B cell (primary cell): ENCODE measurements around the gene SCPEP1. TPM values are rescaled to one million over a fixed set of nuclear protein-coding genes. Genes with fewer than 3 reads are reported as not detected.

Experiments used
- ATAC-seq: fragments of 200-7000 bp; cut with Tn5 transposase; one replicate; pipeline ENCODE4 v1.10.0; 2021; ENCODE audit warnings: low read depth, mild to moderate bottlenecking, moderate number of reproducible peaks, moderate library complexity
- CTCF ChIA-PET: fragments of 350-600 bp; sonication (Branson Sonifier 250); formaldehyde crosslinking; loops from one replicate; lab custom pipeline; 2021; ENCODE audit warnings: antibody characterized with exemption, inconsistent platforms; lab: Charles Lee
- POLR2A ChIA-PET: fragments of 350-600 bp; sonication (Branson Sonifier 250); formaldehyde crosslinking; loops from one replicate; lab custom pipeline; 2021; ENCODE audit warnings: antibody characterized with exemption; lab: Charles Lee
- DNase-seq: peaks from one replicate; pipeline ENCODE4 v3.0.0; 2013
- H2AFZ ChIP-seq: 2 replicates; pipeline ENCODE4 v1.6.1; 2012; ENCODE audit warnings: mild to moderate bottlenecking, low read depth, low read length; ENCODE audit not compliant: insufficient read depth, poor library complexity, severe bottlenecking
- H3K27ac ChIP-seq, 2 donors: 1 replicate in 1 of 2; 2 replicates in 1 of 2; pipeline ENCODE4 v1.5.1; 2012 to 2013; ENCODE audit warnings: low read length in 2 of 2, mild to moderate bottlenecking in 2 of 2, moderate library complexity in 1 of 2
- H3K27me3 ChIP-seq, 4 experiments: fragments of 200-600 bp in 1 of 4; sonication (generic) in 1 of 4; replicated peaks in 1 of 4; 1 replicate in 2 of 4; 2 replicates in 2 of 4; pipeline versions ENCODE4 v1.6.1 to v1.7.0; 2013 to 2016; ENCODE audit warnings: low read length in 3 of 4, mild to moderate bottlenecking in 2 of 4, mixed read lengths in 1 of 4, moderate library complexity in 1 of 4; ENCODE audit not compliant: insufficient read depth in 4 of 4, control insufficient read depth in 3 of 4; ENCODE audit errors: control extremely low read depth in 1 of 4
- H3K36me3 ChIP-seq, 2 experiments: replicated peaks in 1 of 2; 1 replicate in 1 of 2; 2 replicates in 1 of 2; pipeline versions ENCODE4 v1.6.1 to v1.7.1; 2013; ENCODE audit warnings: low read length in 1 of 2; ENCODE audit not compliant: insufficient read depth in 2 of 2, control insufficient read depth in 1 of 2; ENCODE audit errors: control extremely low read depth in 1 of 2, extremely low read depth in 1 of 2
- H3K4me1 ChIP-seq, 2 donors: fragments of 200-600 bp in 1 of 2; sonication (generic) in 1 of 2; 1 replicate in 1 of 2; 2 replicates in 1 of 2; pipeline versions ENCODE4 v1.5.1 to v1.6.1; 2013 to 2017; ENCODE audit warnings: low read length in 2 of 2; ENCODE audit not compliant: control insufficient read depth in 2 of 2, insufficient read depth in 2 of 2
- H3K4me2 ChIP-seq: replicated peaks from 2 replicates; pipeline ENCODE3; 2012; ENCODE audit warnings: mild to moderate bottlenecking, low read depth, low read length; ENCODE audit not compliant: poor library complexity, severe bottlenecking
- H3K4me3 ChIP-seq, 5 experiments: fragments of 200-600 bp in 1 of 5; sonication (generic) in 1 of 5; 1 replicate in 3 of 5; 2 replicates in 2 of 5; pipeline versions ENCODE4 v1.5.1 to v1.7.0; 2011 to 2016; ENCODE audit warnings: low read length in 4 of 5, mild to moderate bottlenecking in 4 of 5, low read depth in 2 of 5, control low read depth in 1 of 5, moderate library complexity in 1 of 5; ENCODE audit not compliant: insufficient read depth in 1 of 5; ENCODE audit errors: control extremely low read depth in 1 of 5, extremely low read depth in 1 of 5
- H3K79me2 ChIP-seq: fragments of 200-600 bp; sonication (generic); one replicate; pipeline ENCODE4 v1.6.0; 2016; ENCODE audit warnings: low read length; ENCODE audit not compliant: control insufficient read depth, insufficient read depth
- H3K9ac ChIP-seq: fragments of 200-600 bp; sonication (generic); 2 replicates; pipeline ENCODE4 v1.6.1; 2017; ENCODE audit warnings: mild to moderate bottlenecking, low read length, moderate library complexity
- H3K9me3 ChIP-seq, 3 donors: one replicate each; pipeline versions ENCODE4 v1.6.1 to v1.7.1; 2013; ENCODE audit warnings: low read length in 2 of 3; ENCODE audit not compliant: control insufficient read depth in 2 of 3, insufficient read depth in 1 of 3; ENCODE audit errors: control extremely low read depth in 1 of 3
- H4K20me1 ChIP-seq: 2 replicates; pipeline ENCODE4 v1.6.0; 2012; ENCODE audit warnings: mild to moderate bottlenecking, low read length; ENCODE audit not compliant: insufficient read depth, control insufficient read depth, poor library complexity, severe bottlenecking
- H3K27ac Mint-ChIP-seq: one replicate; pipeline ENCODE4 v1.8.0; 2021; ENCODE audit warnings: mixed read lengths
- H3K27me3 Mint-ChIP-seq: one replicate; pipeline ENCODE4 v1.8.0; 2021; ENCODE audit warnings: mixed read lengths
- H3K4me1 Mint-ChIP-seq: one replicate; pipeline ENCODE4 v1.8.0; 2021; ENCODE audit warnings: mixed read lengths
- H3K4me3 Mint-ChIP-seq: one replicate; pipeline ENCODE4 v1.8.0; 2021; ENCODE audit warnings: mixed read lengths
- H3K9me3 Mint-ChIP-seq: one replicate; pipeline ENCODE4 v1.8.0; 2022; ENCODE audit warnings: mixed read lengths; ENCODE audit not compliant: insufficient read depth
- EZH2 ChIP-seq: IDR thresholded peaks from 2 replicates; pipeline ENCODE4 v1.6.1; 2012; ENCODE audit warnings: borderline replicate concordance, low read depth, mild to moderate bottlenecking, moderate library complexity, low read length; ENCODE audit not compliant: insufficient read depth, poor library complexity, severe bottlenecking
- WGBS: methylation state at CpG from one replicate; pipeline ENCODE4 v1.1.5; 2013; ENCODE audit warnings: missing lambda C conversion rate; ENCODE audit not compliant: insufficient coverage; 5-methylcytosine and 5-hydroxymethylcytosine counted together
- intact Hi-C: fragments of 100-400 bp; cut with micrococcal nuclease; formaldehyde crosslinking; loops from one replicate; pipeline ENCODE4 v1.10.0; 2022
- polyA plus RNA-seq: library from polyadenylated mRNA; depleted of rRNA; stranded (reverse); fragments of >200 nt; gene quantifications from 2 replicates; pipeline ENCODE4 v1.2.3, GENCODE V29; 2012
- total RNA-seq, 2 donors: library from RNA; stranded (reverse); fragments of 120-200 nt in 1 of 2; gene quantifications; 1 replicate in 1 of 2; 2 replicates in 1 of 2; pipeline versions ENCODE4 v1.2.3 to v1.2.4, GENCODE V29; 2013 to 2022
- TF ChIP-seq, protein P1 (sequence below): fragments of 200-600 bp; IDR thresholded peaks from one replicate; pipeline ENCODE4 v1.8.0; 2022; ENCODE audit warnings: antibody characterized with exemption, mild to moderate bottlenecking

The SCPEP1 gene
- total and polyA plus RNA-seq, 2 donors (not counting 1 experiment from before 2014, with no cell fraction given): 66.6 to 121 TPM

DNA sequence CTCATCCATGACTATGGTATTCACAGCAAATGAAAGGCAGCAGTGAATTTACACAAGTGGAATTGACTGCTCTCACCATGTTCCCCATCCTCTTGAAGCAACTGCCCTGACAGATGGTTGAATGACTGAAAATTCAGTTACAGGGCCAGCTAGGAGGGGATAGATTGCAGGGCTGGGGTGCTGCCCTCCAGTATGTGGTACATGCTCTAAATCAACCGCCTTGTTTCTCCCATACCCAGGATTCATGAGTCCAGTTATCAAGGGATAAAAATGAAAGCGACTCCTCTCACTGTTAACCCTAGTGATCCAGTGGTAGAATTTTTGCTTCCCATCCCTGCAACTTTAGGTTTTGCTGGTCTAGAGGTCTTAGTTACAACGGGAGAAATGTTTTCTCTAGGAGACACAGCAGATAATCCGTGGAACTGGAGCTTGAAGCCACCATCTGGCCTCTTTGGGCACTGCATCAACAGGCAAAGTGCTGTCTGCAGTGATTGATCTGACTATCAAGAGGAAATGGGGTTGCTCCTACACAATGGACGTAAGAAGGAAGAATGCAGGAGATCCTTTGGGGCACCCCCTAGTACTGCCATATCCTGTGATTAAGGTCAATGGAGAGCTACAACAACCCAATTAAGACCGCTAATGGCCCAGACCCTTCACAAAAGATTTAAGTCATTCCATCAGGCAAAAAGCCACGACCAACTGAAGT is 32.0 kb downstream of the SCPEP1 start:
- CTCF ChIA-PET: interaction anchor here (0.8 to 3.4 kb wide), 8 partner anchors 11 to 190 kb away, joined by 3 to 13 read pairs (median 3); partner anchors contain the start of gene SCPEP1
- Mint-ChIP-seq H3K9me3 (no peaks in the 10 kb centered on the region), H3K4me1 (peaks cover 39% of the 10 kb centered on the region), H3K4me3 (peak overlapping the region; percentile 49), H3K27ac (peak overlapping the region; percentile 32), H3K27me3 (no peaks in the 10 kb centered on the region)
- H3K27ac ChIP-seq: no peak overlapping the region
- H3K9ac ChIP-seq: peak overlapping the region; percentile 49
- H2AFZ ChIP-seq: peak overlapping the region; percentile 77
- H3K79me2 ChIP-seq: no peaks in the 10 kb centered on the region
- peaks cover 20 to 21% of the 10 kb centered on the region in 2 donors for H3K4me1 ChIP-seq
- no peaks in the 10 kb centered on the region for H3K27me3 ChIP-seq
- DNase-seq (peak; percentile 72), ATAC-seq (peak; percentile 57)
- WGBS: 32% methylated on average over 5 of the region's 7 CpGs
- H3K4me3 ChIP-seq: peak overlapping the region in 3 of 5 experiments; percentile 41 to 54 (median 50)
- intact Hi-C loops: loop anchor here (10.0 kb wide), 1 partner anchor 245 kb away; the partner anchor contains the start of gene MSI2
- POLR2A ChIA-PET: no interaction called here
- no peaks in the 10 kb centered on the region for H3K36me3 ChIP-seq
- no peaks in the 10 kb centered on the region for H3K9me3 ChIP-seq
- peak overlapping the region; percentile 67 for H3K4me2 ChIP-seq
- H4K20me1 ChIP-seq: no peaks in the 10 kb centered on the region
- TF ChIP-seq EZH2: no peak
- TF ChIP-seq, protein P1, sequence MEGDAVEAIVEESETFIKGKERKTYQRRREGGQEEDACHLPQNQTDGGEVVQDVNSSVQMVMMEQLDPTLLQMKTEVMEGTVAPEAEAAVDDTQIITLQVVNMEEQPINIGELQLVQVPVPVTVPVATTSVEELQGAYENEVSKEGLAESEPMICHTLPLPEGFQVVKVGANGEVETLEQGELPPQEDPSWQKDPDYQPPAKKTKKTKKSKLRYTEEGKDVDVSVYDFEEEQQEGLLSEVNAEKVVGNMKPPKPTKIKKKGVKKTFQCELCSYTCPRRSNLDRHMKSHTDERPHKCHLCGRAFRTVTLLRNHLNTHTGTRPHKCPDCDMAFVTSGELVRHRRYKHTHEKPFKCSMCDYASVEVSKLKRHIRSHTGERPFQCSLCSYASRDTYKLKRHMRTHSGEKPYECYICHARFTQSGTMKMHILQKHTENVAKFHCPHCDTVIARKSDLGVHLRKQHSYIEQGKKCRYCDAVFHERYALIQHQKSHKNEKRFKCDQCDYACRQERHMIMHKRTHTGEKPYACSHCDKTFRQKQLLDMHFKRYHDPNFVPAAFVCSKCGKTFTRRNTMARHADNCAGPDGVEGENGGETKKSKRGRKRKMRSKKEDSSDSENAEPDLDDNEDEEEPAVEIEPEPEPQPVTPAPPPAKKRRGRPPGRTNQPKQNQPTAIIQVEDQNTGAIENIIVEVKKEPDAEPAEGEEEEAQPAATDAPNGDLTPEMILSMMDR: peak; percentile 81

DNA sequence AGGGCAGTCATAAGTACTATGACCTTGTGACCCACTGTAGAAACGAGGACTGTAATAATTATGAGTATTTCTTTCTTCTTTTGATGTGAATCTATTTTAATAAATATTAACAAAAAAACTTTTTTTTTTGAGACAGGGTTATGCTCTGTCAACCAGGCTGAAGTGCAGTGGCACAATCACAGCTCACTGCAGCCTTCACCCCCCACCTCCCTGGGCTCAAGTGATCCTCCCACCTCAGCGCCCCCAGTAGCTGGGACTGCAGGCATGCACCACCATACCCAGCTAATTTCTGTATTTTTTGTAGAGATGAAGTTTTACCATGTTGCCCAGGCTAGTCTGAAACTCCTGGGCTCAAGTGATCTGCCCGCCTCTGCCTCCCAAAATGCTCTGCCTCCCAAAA is 32.6 kb downstream of the SCPEP1 start:
- Histone ChIP-seq H3K36me3 (no peaks in the 10 kb centered on the region), H3K27me3 (no peaks in the 10 kb centered on the region), H3K9me3 (no peaks in the 10 kb centered on the region), H3K9ac (peak overlapping the region; percentile 49), H3K79me2 (no peaks in the 10 kb centered on the region), H3K4me2 (peak overlapping the region; percentile 67), H3K4me3 (peak overlapping the region in 3 of 5 experiments; percentile 41 to 54 (median 50)), H3K4me1 (peaks cover 14 to 15% of the 10 kb centered on the region in 2 donors), H3K27ac (no peak overlapping the region), H4K20me1 (no peaks in the 10 kb centered on the region), H2AFZ (peak overlapping the region; percentile 77)
- ATAC-seq (peak; percentile 31), DNase-seq (no peak)
- Mint-ChIP-seq H3K9me3 (no peaks in the 10 kb centered on the region), H3K4me1 (peaks cover 33% of the 10 kb centered on the region), H3K27ac (no peak overlapping the region), H3K27me3 (no peaks in the 10 kb centered on the region), H3K4me3 (peak overlapping the region; percentile 49)
- POLR2A ChIA-PET: no interaction called here
- TF ChIP-seq EZH2: no peak
- TF ChIP-seq, protein P1: no peak
- CTCF ChIA-PET: interaction anchor here (0.8 to 3.4 kb wide), 9 partner anchors 9 to 191 kb away, joined by 3 to 13 read pairs (median 3); partner anchors contain the start of gene SCPEP1
- 100% methylated on average over 1 of the region's 3 CpGs for WGBS
- intact Hi-C loops: no loop called here
